Measurements from ENCODE around the gene HSD17B14.
A peak's percentile ranks its signal among the peaks of the same experiment; 100 is the strongest.

HSD17B14 gene

GRCh38 chr19:48821633-48822032 is 14.7 kb downstream of the HSD17B14 start:
- Histone ChIP-seq H3K9ac (ENCODE audit: insufficient read length) (no peak overlapping the region), H3K9me3 (ENCODE audit: low read depth, low read length) (no peaks in the 10 kb centered on the region), H3K4me3 (no peak overlapping the region), H3K27ac (no peak overlapping the region), H3K36me3 (ENCODE audit: insufficient read depth, low read length) (no peaks in the 10 kb centered on the region)
- no peak for DNase-seq (ENCODE audit: low read depth, low spot score)
- TF ChIP-seq FOXP2 (optimal IDR thresholded peaks at IDR 0.05; ENCODE audit: control extremely low read depth, extremely low read length, insufficient read depth) (no peak), EZH2 (IDR thresholded peaks at IDR 0.05) (no peak), POLR2AphosphoS5 (IDR thresholded peaks at IDR 0.05; ENCODE audit: borderline replicate concordance, low read depth, low read length) (no peak)

DNA sequence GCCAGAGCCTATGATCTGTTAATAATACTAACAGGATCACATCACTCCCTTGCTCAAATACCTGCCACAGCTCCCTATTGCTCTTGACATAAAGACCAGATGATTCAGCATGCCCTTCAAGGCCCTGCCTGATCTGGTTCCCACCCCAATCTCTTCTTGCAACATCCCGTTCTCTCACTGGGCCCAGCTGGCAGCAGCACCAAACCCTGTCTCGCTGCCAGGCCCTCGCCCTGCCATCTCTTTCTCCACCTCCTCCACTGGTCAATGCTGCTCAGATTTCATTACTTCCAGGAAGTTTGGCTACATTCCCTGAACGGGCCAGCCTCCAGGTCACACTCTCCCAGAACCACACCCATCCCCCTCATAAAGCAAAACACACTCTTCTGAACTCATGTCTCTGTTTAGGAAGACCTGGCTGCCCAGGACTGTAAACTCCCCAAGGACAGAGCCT is 16.9 kb downstream of the HSD17B14 start:
- DNase-seq (ENCODE audit: low read depth, low spot score): no peak
- no peaks in the 10 kb centered on the region for H3K9me3 ChIP-seq (ENCODE audit: low read depth, low read length)
- TF ChIP-seq FOXP2 (optimal IDR thresholded peaks at IDR 0.05; ENCODE audit: control extremely low read depth, extremely low read length, insufficient read depth) (no peak), EZH2 (IDR thresholded peaks at IDR 0.05) (no peak), POLR2AphosphoS5 (IDR thresholded peaks at IDR 0.05; ENCODE audit: borderline replicate concordance, low read depth, low read length) (no peak)
- H3K36me3 ChIP-seq (ENCODE audit: insufficient read depth, low read length): no peaks in the 10 kb centered on the region
- H3K9ac ChIP-seq (ENCODE audit: insufficient read length): no peak overlapping the region
- no peak overlapping the region for H3K4me3 ChIP-seq
- H3K27ac ChIP-seq: no peak overlapping the region

DNA sequence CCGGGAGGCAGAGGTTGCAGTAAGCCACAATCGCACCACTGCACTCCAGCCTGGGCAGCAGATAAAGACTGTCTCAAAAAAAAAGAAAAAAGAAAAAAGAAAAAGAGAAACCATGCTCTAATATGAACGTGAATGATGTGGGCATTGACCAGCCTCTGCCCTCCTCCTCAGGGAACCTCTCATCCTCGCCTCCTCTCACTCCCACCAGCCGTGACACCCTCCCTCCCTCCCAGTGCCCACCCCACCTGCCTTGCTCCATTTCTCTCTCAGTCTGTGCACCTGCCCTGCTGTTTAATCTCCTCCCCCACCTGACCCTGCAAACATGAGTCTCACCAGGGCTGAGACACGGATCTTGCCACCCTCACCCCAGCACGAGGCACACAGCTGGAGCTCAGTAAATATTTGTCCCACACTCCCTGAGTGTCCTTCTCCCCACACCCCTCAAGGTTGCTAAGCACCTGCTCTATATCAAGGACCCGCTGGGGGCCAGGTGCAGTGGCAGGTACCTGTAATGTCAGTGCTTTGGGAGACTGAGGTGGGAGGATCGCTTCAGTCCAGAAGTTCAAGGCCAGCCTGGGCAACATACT is 18.0 kb downstream of the HSD17B14 start:
- no peak overlapping the region for H3K9ac ChIP-seq (ENCODE audit: insufficient read length)
- H3K27ac ChIP-seq: no peak overlapping the region
- H3K36me3 ChIP-seq (ENCODE audit: insufficient read depth, low read length): no peaks in the 10 kb centered on the region
- no peaks in the 10 kb centered on the region for H3K9me3 ChIP-seq (ENCODE audit: low read depth, low read length)
- DNase-seq (ENCODE audit: low read depth, low spot score): no peak
- no peak for TF ChIP-seq FOXP2 (optimal IDR thresholded peaks at IDR 0.05; ENCODE audit: control extremely low read depth, extremely low read length, insufficient read depth)
- no peak overlapping the region for H3K4me3 ChIP-seq

- no peak for DNase-seq (ENCODE audit: low read depth, low spot score)
- Histone ChIP-seq H3K36me3 (ENCODE audit: insufficient read depth, low read length) (no peaks in the 10 kb centered on the region), H3K4me3 (no peak overlapping the region), H3K9me3 (ENCODE audit: low read depth, low read length) (no peaks in the 10 kb centered on the region), H3K27ac (no peak overlapping the region), H3K9ac (ENCODE audit: insufficient read length) (no peak overlapping the region)
- no peak for TF ChIP-seq EZH2 (IDR thresholded peaks at IDR 0.05)
- no peak for TF ChIP-seq FOXP2 (optimal IDR thresholded peaks at IDR 0.05; ENCODE audit: control extremely low read depth, extremely low read length, insufficient read depth)
- no peak for TF ChIP-seq POLR2AphosphoS5 (IDR thresholded peaks at IDR 0.05; ENCODE audit: borderline replicate concordance, low read depth, low read length)
Observed at GRCh38 chr19:48817585-48818124, 18.6 kb downstream of the HSD17B14 start.

DNA sequence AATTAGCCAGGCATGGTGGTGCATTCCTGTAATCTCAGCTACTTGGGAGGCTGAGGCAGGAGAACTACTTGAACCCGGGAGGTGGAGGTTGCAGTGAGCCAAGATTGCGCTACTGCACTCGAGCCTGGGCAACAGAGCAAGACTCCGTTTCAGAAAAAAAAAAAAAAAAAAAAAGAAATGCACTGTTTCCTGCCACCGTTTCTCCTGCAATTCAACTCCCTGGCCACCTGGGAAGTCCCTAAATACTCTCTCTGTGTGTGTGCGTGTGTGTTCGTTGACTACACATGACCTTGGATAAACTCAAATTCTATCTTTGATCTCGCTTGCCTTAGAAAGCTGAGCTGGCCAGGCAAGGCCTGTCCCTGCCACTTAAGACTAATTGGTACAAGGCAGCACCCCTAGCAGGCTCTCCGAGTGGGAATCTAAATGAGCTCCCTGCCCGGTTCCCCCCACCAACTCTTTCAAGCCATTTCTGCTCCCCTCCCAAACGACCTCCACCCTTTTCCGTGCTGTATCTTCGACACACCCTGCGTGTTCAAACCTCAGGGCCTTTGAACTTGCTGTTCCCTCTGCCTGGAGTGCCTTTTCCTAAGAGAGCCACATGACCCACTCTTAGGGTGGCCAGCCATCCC is 20.3 kb downstream of the HSD17B14 start:
- Histone ChIP-seq H3K27ac (no peak overlapping the region), H3K36me3 (ENCODE audit: insufficient read depth, low read length) (no peaks in the 10 kb centered on the region), H3K9ac (ENCODE audit: insufficient read length) (no peak overlapping the region), H3K9me3 (ENCODE audit: low read depth, low read length) (no peaks in the 10 kb centered on the region), H3K4me3 (no peak overlapping the region)
- DNase-seq (ENCODE audit: low read depth, low spot score): no peak
- TF ChIP-seq POLR2AphosphoS5 (IDR thresholded peaks at IDR 0.05; ENCODE audit: borderline replicate concordance, low read depth, low read length): no peak
- no peak for TF ChIP-seq FOXP2 (optimal IDR thresholded peaks at IDR 0.05; ENCODE audit: control extremely low read depth, extremely low read length, insufficient read depth)
- no peak for TF ChIP-seq EZH2 (IDR thresholded peaks at IDR 0.05)

DNA sequence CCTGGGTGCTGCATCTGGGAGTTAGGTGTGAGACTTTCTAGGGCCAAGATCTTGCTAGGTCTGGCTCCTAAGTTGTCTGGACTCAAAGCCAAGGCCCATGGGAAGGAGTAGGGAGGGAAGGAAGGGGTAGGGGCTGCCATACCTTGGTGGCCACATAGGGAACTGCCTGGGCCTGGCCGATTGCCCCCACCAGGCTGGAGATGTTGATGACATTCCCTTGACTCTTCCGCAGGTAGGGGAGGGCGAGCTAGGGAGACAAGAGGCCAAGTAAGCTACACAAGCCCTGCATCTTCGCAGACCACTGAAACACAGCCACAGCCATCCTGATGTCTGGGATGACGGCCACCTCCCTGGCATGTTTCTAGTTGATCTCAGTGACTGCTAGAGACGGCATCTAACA is 21.4 kb downstream of the HSD17B14 start:
- TF ChIP-seq FOXP2 (optimal IDR thresholded peaks at IDR 0.05; ENCODE audit: control extremely low read depth, extremely low read length, insufficient read depth): no peak
- TF ChIP-seq EZH2 (IDR thresholded peaks at IDR 0.05): no peak
- no peak for TF ChIP-seq POLR2AphosphoS5 (IDR thresholded peaks at IDR 0.05; ENCODE audit: borderline replicate concordance, low read depth, low read length)
- Histone ChIP-seq H3K9me3 (ENCODE audit: low read depth, low read length) (no peaks in the 10 kb centered on the region), H3K9ac (ENCODE audit: insufficient read length) (no peak overlapping the region), H3K36me3 (ENCODE audit: insufficient read depth, low read length) (no peaks in the 10 kb centered on the region), H3K27ac (no peak overlapping the region), H3K4me3 (no peak overlapping the region)
- no peak for DNase-seq (ENCODE audit: low read depth, low spot score)

DNA sequence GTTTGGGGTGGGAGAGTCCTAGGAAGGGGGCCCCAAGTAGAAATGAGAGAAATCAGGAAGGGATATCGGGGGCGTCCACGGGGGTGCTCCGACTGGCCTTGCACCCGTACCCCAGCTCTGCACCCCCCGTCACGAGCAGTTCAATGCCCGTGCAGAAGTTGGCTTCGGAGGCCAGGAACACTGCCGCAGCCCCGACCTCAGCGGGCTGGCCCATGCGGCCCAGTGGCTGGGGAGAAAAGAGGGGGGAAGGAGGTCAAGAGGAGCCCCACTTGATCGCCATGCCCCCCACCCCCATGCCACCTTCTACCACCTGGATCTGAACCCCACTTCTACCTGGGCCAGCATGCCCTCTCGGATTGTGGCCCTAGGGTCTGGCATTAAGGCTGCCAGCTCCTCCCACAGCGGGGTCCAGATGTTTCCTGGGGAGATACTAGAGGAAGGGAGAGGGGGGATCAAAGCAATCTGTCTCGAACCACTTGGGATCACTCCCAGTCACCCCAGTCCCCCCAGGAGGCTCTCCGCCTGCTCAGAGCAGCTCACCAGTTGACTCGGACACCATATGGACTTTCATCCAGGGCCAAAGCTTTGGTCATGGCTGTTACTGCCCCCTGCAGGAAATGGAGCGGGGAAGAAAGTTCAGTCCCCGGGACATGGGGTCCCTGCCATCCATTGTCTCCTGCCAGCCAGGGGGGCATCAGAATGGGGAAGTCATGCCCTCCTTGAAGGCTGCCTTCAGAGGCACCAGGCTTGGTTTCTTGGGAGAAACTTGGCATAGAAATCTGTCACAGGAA is 23.0 kb downstream of the HSD17B14 start:
- no peak for DNase-seq (ENCODE audit: low read depth, low spot score)
- Histone ChIP-seq H3K9me3 (ENCODE audit: low read depth, low read length) (no peaks in the 10 kb centered on the region), H3K27ac (peak overlapping the region; percentile 78; the same call in 1 of the 2 replicates), H3K9ac (ENCODE audit: insufficient read length) (no peak overlapping the region), H3K36me3 (ENCODE audit: insufficient read depth, low read length) (no peaks in the 10 kb centered on the region), H3K4me3 (no peak overlapping the region)
- TF ChIP-seq EZH2 (IDR thresholded peaks at IDR 0.05) (no peak), FOXP2 (optimal IDR thresholded peaks at IDR 0.05; ENCODE audit: control extremely low read depth, extremely low read length, insufficient read depth) (no peak), POLR2AphosphoS5 (IDR thresholded peaks at IDR 0.05; ENCODE audit: borderline replicate concordance, low read depth, low read length) (no peak)
